ENCODE measurements around the gene GUCY1A2.

The GUCY1A2 gene

GRCh38 chr11:106723071-106723470 is 295.2 kb downstream of the GUCY1A2 start:
- TF ChIP-seq, protein P1, sequence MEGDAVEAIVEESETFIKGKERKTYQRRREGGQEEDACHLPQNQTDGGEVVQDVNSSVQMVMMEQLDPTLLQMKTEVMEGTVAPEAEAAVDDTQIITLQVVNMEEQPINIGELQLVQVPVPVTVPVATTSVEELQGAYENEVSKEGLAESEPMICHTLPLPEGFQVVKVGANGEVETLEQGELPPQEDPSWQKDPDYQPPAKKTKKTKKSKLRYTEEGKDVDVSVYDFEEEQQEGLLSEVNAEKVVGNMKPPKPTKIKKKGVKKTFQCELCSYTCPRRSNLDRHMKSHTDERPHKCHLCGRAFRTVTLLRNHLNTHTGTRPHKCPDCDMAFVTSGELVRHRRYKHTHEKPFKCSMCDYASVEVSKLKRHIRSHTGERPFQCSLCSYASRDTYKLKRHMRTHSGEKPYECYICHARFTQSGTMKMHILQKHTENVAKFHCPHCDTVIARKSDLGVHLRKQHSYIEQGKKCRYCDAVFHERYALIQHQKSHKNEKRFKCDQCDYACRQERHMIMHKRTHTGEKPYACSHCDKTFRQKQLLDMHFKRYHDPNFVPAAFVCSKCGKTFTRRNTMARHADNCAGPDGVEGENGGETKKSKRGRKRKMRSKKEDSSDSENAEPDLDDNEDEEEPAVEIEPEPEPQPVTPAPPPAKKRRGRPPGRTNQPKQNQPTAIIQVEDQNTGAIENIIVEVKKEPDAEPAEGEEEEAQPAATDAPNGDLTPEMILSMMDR (IDR thresholded peaks at IDR 0.05), result no peak

DNA sequence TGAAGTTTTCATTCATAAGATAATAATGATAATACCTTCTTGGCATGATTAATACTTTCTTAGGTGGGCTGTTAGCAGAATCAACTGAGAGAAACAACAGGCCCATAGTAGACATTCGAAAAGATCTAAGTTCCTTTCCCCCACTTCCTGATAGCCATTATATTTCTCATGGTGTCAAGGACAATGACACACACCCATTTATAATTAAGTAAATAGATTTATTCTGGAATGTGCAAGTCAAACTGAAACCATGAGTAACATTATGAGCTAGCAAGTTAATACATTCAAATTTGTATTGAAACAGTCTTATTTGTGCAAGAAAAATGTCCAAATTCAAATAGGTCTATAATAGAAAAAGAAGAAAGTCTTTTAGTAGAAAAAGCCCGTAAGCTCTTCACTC is 301.1 kb downstream of the GUCY1A2 start:
- TF ChIP-seq, protein P1 (IDR thresholded peaks at IDR 0.05), result no peak

DNA sequence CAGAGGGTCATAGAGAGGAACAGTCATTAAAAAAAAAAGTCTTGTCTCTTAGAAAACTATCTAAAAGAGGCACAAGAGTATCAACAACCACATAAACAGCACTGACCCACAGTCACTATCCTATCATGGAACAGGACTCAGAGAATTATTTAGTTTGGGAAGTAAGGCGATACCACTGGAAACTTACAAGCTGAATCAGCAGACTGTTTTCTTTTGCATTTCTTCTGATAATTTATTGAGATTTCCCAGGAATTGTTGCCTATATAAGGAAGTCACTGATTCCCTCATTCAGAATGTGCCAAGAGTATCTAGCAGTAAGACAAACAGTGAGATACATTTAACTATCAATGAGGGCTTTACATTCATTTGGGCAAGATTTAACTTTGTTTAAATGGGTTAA is 304.1 kb downstream of the GUCY1A2 start:
- TF ChIP-seq, protein P1 (IDR thresholded peaks at IDR 0.05), result no peak

- TF ChIP-seq, protein P1 (IDR thresholded peaks at IDR 0.05), result no peak
Observed at GRCh38 chr11:106708348-106708747, 309.9 kb downstream of the GUCY1A2 start.

- TF ChIP-seq, protein P1 (IDR thresholded peaks at IDR 0.05), result no peak
Observed at GRCh38 chr11:106706355-106706754, 311.9 kb downstream of the GUCY1A2 start.

DNA sequence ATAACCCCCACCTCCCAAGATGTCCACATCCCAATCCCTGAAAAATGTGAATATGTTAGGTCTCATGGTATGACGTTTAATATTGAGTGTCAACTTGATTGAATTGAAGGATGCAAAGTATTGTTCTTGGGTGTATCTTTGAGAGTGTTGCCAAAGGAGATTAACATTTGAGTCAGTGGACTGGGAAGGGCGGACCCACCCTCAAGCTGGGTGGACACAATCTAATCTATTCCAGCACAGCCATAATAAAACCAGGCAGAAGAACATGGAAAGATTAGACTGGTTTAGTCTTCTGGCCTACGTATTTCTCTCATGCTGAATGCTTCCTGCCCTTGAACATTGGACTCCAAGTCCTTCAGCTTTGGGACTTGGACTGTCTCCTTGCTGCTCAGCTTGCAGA is 315.5 kb downstream of the GUCY1A2 start:
- TF ChIP-seq, protein P1 (IDR thresholded peaks at IDR 0.05), result no peak

DNA sequence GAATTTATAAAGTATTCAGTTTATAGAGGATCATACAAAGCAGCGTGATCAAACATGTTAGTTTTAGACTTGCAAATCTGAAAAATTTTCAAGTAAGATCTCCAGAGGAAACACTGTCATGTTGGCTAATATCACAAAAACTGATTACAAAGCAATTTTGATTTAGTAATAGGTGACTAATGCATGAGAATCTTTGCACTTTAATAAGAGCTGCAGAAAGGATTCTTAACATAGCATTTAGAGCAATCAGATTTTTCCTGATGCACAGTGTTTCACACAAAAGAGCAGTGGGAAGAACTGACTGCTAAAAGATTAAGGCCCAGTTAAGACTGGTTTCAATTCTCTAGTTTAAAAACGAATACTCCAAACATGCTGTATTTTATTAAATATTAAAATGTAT is 321.2 kb downstream of the GUCY1A2 start:
- TF ChIP-seq, protein P1 (IDR thresholded peaks at IDR 0.05), result no peak

DNA sequence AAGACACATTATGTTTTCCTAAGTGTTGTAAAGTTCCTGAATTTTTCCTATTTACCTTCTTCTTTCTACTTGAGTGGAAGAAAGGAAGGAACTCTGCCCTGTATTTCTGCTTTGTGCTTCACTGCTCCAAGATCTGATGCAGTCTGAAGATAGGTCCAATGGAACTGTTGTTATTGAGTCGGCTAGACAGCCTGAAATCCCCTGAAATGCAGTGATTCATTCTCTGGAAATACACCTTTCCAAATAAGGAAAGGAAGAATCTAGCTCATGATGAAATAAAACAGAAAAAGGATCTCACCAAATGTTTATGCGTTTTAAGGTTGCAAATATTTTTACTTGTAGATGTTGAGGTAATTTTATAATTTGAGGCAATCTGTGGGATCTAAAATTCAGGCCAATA is 322.8 kb downstream of the GUCY1A2 start:
- TF ChIP-seq, protein P1 (IDR thresholded peaks at IDR 0.05), result no peak

Measured in LNCAP (cell line).